Epithelial cell of esophagus (primary cell): Measurements from ENCODE around the gene POLD2.
"Not testable (repeated sequence)": the region's sequence is repeated elsewhere in the genome, so short reads cannot be mapped to it uniquely, and the experiment has no call there.

ENCODE experiments used
- DNase-seq: peaks from one replicate; pipeline ENCODE4 v3.0.0; 2010; ENCODE audit warnings: low read depth
- H3K4me3 ChIP-seq: 2 replicates; pipeline ENCODE4 v1.5.1; 2011; ENCODE audit warnings: mild to moderate bottlenecking, low read length, control low read depth
- TF ChIP-seq, protein P1 (sequence below): IDR thresholded peaks from 2 replicates; pipeline ENCODE4 v1.5.1; 2011; ENCODE audit warnings: low read depth, mild to moderate bottlenecking, low read length, control low read depth, inconsistent platforms; ENCODE audit not compliant: insufficient read depth; ENCODE audit errors: missing control alignments

Gene POLD2

DNA sequence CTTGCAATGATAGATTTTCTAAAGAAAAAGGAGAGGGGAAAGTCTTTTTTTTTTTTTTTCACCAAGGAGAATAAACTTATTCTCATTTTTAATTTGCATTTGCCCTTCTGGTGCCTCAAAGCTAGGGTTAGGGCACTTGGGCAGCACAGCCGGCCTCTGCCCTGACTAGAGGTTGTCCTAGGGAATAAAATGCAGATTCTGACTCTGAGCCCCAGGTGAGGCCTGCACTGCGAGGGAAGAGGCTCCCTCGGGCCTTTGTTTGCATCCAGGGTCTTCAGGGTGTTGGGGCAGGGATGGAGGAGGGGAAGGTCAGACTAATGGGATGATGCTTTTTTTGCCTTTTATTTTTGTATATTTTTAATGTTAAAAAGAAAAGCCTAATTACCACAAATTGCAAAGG is 9.9 kb upstream of the POLD2 start:
- DNase-seq, result no peak
- H3K4me3 ChIP-seq, result no peak overlapping the region
- TF ChIP-seq, protein P1, sequence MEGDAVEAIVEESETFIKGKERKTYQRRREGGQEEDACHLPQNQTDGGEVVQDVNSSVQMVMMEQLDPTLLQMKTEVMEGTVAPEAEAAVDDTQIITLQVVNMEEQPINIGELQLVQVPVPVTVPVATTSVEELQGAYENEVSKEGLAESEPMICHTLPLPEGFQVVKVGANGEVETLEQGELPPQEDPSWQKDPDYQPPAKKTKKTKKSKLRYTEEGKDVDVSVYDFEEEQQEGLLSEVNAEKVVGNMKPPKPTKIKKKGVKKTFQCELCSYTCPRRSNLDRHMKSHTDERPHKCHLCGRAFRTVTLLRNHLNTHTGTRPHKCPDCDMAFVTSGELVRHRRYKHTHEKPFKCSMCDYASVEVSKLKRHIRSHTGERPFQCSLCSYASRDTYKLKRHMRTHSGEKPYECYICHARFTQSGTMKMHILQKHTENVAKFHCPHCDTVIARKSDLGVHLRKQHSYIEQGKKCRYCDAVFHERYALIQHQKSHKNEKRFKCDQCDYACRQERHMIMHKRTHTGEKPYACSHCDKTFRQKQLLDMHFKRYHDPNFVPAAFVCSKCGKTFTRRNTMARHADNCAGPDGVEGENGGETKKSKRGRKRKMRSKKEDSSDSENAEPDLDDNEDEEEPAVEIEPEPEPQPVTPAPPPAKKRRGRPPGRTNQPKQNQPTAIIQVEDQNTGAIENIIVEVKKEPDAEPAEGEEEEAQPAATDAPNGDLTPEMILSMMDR, result no peak

GRCh38 chr7:44132039-44132438 is 8.7 kb upstream of the POLD2 start:
- H3K4me3 ChIP-seq, result no peak overlapping the region
- DNase-seq, result no peak
- TF ChIP-seq, protein P1, result no peak

- peak; percentile 40 for DNase-seq
- H3K4me3 ChIP-seq, result no peak overlapping the region
These were observed 8.1 kb upstream of the POLD2 start for GRCh38 chr7:44131173-44132029.

GRCh38 chr7:44128721-44129582 is 5.6 kb upstream of the POLD2 start:
- no peak for DNase-seq
- H3K4me3 ChIP-seq, result no peak overlapping the region
- TF ChIP-seq, protein P1, result no peak

More at GRCh38 chr7:44131173-44132029, 8.1 kb upstream of the POLD2 start:
- TF ChIP-seq, protein P1, result peak; percentile 43

DNA sequence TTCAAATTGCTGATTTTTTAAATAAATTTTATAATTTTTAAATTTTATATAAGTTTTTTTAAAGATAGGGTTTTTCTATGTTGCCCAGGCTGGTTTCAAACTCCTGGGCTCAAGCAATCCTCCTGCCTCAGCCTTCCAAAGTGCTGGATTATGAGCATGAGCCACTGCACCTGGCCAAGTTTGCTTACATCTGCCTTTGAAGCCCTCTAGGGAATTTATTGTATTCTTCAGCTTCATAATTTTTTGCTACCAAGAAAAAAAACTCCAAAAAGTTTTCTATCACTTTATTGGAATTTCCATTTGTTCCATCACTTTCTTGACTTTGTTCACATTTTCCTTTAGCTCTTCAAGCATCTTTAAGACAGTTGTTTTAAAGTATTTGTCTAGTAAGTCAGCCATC is 3.8 kb upstream of the POLD2 start:
- DNase-seq, result no peak
- TF ChIP-seq, protein P1, result no peak
- H3K4me3 ChIP-seq, result no peak overlapping the region

DNA sequence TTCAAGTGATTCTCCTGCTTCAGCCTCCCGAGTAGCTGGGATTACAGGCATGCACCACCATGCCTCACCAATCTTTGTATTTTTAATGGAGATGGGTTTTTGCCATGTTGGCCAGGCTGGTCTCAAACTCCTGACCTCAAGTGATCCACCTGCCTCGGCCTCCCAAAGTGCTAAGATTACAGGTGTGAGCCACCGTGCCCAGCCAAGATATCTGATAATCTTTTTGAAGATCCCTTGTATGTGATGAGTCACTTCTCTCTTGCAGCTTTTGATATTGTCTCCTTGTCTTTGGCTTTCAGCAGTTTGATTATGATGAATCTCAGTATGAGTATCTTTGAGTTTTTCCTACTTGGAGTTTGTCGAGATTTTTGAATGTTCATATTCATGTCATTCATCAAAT is 3.2 kb upstream of the POLD2 start:
- not testable (repeated sequence) for H3K4me3 ChIP-seq, DNase-seq

DNA sequence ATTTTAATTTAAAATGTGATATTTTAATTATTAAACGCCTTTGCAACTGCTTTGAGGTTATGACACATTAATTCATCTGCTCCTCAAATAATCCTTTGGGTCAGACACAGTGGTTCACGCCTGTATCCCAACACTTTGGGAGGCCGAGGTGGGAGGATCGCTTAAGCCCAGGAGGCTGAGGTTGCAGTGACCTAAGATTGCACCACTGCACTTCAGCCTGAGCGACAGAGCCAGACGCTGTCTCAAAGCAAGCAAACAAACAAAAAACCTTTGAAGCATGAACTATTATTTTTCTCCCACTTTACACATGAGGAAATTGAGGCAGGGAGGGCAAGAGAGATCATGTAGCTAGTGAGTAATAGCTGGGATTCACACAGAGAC is 1.5 kb upstream of the POLD2 start:
- TF ChIP-seq, protein P1, result no peak
- no peak for DNase-seq
- H3K4me3 ChIP-seq, result no peak overlapping the region
